Endothelial cell of hepatic sinusoid (primary cell): Measurements from ENCODE around the gene BEAN1.
"Not testable (repeated sequence)": the region's sequence is repeated elsewhere in the genome, so short reads cannot be mapped to it uniquely, and the experiment has no call there.

ENCODE experiments used
- in situ Hi-C: cut with HindIII; loops from 2 replicates; pipeline ENCODE4 v1.10.0; 2017; ENCODE audit warnings: low sequenced_read_pairs

Gene BEAN1

DNA sequence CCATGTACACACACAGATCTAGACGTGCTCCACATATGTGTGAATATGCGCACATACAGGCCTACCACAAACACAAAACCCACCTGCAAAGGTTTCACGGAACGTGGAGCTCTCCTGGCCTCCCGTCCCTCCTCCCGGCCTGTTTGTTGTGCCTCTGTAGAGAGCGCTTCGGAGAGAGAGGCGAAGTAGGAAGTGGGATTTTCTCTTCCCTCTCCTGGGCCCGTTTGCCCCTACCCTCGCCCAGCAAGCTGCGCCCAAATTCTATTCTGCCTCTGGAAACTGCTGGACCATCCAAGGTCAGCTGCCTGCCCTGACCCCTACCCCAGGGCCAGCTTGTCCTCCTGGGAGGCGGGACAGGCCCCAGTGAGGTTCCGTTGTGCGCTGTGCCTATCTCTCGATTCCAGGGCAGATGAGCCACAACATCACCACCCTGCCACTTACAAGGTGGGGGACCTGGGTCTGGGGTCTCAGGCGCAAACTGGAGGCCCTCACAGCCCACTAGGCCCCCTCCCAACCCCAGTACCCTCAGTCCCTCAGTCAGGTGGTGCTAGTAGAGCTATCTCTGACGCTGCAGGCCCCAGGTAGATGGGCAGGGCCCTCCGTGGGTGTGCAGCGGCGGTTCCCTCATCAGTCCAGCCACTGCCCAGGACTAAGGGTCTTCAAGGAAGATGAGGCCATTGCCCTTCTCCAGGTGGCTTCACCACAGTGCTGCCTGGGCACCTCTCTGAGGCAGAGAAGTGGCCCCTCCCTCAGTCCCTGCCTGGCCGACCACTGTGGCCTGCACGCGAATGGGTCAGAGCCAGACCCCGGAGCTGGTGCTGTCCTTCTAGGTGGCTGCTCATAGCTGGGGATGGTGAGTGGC is 54.2 kb downstream of the BEAN1 start:
- in situ Hi-C loops = no loop called here

DNA sequence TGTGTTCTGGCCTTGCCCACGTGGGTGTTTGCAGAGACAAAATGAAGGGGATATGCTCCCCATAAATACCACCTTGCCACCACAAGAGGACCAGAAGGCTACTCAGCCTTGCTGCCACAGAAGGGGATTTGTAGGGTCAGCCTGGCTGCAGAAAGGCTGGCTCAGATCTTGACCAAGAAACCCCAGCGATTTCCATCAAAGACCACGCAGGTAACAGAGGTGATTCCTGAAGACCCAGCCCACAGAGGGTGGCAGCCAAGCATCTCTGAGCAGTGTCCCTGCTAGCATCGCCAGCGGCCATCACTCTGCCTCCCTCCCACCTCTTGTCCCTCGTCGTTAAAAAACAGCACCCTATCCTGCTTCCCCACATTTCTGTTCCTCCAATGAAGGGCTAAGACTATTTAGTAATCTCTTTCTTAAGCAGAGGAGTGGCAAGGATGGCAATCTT is 54.9 kb downstream of the BEAN1 start:
- in situ Hi-C loops = no loop called here

DNA sequence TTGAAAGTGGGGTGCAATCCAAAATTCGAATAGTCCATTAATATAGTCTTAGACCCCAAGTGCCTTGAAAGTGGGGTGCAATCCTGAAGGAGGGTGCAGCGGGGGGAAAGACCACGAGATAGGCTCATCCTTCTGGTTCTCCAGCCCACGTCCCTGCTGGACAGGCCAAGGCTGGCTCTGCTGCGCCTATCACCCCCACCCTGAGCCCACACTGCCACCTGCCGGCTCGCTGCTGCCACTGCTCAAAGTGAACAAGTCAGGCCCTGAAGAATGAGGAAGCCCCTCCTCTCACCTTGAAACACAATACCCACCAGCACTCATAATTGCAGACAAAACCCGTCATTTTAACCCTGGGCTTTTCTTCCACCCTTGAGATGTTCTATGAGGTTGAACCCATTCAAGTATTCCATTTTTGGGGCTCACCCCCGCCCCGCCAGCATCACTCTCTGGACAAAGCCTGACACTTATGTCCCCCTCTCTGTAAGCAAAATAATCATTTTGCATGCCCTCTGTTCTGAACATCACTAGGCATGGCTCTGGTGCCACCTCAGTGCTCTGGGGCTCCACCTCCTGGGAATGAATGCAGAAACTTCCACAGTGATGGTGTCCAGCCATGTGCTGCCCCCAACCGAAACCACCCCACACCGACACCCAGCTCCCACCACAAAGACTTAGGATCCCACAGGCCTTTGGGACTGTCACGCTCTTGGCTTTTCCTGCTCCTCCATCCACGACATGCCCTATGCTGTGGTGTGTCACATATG is 56.8 kb downstream of the BEAN1 start:
- in situ Hi-C loops = no loop called here

DNA sequence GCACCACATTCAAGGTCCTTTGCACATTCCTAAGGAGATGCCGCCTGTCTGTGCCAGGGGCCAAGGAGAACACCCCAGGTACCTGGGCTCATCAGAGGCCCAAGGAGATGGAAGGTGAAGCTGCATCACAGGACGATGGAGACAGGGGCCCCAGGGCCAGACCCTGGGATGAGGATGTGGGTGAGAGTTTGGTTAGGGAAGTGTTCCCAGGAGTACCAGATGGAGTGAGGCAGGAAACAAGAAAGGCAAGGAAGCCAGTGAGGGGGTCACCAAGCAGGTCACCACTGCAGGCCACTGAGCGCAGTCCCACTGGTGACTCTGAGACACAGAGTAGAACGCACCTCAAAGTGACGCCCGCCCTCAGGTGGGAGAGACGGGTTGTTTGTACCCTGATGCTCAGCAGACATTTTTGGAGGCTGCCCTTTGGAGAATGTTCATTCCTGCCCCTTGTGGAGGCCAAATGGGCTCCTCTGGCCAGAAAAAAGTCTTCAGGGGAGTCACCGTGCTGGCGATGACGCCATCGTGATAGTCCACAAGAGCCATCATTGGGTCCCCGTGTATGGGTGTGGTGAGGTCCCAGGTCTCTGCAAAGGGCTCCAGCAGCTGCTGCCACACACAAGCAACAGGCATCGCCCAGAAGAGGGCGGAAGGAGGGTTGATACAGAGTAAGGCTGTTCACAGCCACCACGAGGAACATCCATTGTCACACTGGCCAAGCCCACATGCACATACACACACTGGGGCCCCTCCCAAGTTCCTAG is 57.5 kb downstream of the BEAN1 start:
- in situ Hi-C loops = no loop called here

DNA sequence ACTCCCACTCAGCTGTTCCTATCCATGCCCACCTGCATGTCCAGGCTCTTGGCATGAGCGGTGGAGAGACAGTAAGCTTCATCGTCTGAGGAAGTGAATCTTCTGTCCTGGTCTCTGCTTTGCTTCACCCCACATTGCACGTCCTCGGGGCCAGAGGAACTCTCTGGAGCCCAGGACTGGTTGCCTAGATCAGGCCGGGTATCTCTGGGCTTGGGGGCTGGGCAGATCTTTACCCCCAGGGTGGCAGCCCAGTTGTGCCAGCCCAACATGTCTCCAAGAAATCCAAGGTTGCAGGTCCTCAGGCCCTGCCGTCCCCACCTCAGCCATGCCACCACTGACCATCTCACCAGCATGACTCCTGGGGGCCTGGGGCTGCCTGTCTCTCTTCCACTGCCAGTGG is 58.3 kb downstream of the BEAN1 start:
- in situ Hi-C loops = no loop called here

DNA sequence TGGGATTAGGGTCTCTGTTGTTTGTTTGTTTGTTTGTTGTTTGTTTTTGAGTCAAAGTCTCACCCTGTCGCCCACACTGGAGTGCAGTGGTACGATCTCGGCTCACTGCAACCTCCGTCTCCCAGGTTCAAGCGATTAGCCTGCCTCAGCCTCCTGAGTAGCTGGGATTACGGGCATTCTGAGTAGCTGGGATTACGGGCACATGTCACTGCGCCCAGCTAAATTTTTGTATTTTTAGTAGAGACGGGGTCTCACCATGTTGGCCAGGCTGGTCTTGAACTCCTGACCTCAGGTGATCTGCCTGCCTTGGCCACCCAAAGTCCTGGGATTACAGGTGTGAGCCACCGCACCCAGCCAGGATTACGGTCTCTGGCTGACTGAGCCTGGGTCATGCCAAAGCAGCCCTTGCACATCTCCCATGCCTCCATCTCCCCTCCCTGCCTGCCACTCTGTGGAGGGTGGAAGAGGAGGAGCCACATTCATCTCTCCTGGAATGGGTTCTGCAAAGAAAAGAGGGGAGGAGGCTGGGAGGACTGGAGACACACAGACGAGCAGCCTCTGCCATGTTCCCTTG is 59.2 kb downstream of the BEAN1 start:
- in situ Hi-C loops = no loop called here

DNA sequence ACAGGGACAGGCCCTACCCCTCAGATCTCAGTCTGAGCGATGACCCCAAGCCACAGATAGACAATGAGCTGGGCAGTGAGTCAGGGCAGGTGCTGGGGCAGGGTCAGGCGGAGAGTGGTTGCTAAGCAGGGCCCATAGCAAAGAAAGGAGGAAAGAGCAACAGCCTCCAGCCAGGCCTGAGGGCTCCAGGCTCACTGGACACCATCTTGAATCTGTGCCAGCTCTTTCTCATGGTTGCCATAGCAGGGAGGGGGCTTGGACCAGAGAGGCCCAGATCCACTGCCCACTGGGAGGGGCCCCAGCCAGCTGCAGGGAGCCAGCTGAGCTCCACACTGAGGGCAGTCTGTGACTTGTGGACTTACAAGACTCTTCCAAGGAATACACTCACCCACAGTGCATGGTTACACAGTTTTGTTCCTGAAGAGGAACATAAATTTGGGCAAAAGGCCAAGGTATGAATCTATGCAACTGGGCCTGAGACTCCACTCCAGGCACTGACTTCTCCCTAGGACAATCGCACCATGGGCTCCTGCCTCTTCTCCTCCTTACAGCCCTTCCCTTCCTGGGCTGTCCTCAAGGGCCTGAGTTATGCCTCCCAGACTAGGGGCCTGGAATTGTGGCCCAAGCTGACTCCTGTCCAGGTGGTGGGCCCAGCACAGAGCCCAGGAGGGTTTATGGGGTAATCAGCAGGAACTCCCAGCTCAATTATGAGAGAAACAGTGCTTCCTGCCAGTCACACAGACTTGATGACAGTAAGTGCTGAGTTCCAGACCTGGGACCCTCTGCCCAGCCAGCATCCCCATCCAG is 59.9 kb downstream of the BEAN1 start:
- in situ Hi-C loops = no loop called here

DNA sequence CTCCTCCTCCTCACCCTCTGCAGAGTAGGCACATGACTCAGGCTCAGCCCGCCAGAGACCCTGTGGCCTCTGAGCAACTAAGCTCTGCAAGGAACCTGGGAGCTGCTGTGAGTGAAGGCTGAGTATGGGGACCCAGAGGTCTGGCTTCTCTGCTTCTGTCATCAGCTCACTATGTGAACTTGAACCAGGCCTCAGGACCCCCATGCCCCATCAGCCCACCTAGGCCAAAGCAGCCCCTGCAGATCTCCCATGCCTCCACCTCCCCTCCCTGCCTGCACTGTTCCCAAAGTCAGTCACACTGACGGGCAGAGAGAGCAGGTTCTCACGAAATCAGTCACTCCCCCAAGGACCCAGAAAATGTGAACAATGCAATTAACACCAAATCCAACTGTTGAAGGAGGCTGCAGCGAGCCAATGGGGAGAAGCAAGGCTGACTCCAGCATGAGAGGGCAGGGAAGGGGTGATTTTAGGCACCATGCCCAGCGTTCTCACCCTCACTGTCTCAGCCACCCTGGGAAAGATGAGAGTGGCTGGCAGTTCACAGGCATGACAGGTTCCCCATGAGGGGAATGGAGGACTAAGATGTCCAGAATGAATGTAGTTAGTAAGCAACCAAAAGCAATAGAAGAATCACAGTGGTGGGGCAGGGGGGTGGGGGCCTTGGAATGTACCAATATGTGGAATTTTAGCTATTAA is 60.6 kb downstream of the BEAN1 start:
- in situ Hi-C loops = no loop called here

DNA sequence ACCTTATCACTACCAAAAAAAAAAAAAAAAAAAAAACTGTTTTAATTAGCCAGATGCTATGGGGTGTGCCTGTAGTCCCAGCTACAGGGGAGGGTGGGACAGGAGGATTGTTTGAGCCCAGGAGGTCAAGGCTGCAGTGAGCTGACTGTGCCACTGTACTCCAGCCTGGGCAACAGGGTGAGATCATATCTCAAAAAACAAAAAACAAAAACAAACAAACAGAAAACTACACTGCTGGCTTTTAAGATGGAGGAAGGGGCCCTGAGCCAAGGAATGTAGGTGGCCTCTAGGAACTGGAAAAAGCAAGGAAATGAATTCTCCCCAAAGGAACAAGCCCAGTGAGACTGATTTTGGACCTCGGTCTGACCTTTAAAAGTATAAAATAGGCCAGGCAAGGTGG is 61.4 kb downstream of the BEAN1 start:
- in situ Hi-C loops = no loop called here

DNA sequence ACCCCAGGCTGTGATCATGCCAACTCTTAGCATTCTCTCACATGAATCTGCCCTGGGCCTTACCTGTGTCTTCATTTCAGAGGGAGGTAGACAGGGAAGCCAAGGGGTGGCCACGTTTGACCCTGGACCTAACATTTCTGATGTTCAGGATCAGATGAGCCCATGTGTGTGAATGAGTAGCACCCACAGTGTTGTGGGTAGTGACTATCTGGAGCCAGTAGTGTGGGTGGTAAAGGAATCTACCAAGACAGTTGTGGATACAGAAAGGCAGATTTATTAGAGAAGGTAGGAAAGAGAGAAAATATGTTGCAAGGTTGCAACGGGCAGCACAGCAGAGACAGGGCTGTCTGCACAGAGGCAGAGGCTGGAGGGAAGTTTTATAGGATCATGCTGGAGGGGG is 62.3 kb downstream of the BEAN1 start:
- in situ Hi-C loops = no loop called here

DNA sequence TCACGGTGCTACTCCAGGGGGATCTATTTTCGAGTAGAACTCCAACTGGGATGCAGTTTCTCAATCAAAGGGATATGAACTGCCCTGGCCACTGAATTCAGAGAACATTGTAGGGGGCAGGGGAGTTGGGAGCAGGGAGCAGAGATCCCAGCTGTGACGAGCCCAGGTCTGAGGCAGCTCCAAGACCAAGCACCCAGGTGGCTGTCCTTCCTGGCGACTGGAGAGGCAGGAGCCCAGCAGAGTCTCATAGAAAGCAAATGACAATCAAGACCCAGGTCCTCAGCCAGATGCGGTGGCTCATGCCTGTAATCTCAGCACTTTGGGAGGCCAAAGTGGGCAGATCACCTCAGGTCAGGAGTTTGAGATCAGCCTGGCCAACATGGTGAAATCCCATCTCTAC is 62.7 kb downstream of the BEAN1 start:
- in situ Hi-C loops = no loop called here

DNA sequence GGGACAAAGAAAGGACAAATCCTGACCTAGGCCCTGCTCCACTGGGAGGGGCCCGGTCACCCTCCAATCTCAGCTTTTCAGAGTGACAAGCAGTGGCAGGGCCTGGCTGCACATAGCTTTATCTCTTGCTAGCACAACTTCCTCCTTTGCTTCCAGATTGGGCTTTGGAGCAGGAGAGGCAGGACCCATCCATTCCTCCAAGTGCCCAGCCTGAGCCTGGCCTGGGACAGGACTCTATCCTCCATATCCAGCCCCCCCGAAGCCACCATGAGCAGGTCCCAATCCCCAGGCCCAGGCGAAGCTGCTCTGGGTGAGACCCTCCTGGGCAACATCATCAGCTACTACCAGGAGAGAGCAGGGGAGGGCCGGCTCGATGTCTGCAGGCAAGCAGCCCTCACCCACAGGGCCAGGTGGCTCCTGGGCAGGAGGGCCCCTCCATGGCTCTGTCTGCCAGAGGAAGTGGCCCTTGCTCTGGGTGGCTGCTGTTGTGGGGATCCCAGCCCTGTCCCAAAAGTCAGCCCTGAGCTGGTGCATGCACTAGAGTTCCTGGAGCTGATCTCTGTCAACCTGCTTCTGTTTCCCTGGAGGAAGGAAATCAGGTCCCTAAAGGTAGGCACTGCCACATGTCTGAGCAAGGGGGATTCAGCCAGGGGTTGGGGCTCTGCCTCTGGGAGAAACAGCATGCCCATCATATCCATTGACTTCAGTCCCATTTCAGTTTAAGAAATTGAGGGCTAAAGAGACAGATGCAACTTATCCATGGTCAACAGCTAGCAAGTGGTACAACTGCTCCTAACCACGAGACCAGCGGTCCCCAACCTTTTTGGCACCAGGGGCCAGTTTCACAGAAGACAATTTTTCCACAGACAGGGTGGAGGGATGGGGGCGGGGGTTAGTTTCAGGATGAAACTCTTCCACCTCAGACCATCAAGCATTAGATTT is 64.0 kb downstream of the BEAN1 start:
- in situ Hi-C loops = no loop called here

DNA sequence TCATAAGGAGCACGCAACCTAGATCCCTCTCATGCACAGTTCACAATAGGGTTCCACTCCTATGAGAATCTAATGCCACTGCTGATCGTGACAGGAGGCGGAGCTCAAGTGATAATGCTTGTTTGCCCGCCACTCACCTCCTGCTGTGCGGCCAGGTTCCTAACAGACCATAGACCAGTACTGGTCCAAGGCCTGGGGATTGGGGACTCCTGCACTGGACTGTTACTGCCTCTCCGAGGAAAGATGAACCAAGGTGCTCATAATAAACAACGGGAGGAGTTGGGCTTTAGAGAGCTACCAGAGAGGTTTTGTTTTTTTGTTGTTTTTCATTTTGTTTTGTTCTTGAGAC is 64.6 kb downstream of the BEAN1 start:
- in situ Hi-C loops = no loop called here

DNA sequence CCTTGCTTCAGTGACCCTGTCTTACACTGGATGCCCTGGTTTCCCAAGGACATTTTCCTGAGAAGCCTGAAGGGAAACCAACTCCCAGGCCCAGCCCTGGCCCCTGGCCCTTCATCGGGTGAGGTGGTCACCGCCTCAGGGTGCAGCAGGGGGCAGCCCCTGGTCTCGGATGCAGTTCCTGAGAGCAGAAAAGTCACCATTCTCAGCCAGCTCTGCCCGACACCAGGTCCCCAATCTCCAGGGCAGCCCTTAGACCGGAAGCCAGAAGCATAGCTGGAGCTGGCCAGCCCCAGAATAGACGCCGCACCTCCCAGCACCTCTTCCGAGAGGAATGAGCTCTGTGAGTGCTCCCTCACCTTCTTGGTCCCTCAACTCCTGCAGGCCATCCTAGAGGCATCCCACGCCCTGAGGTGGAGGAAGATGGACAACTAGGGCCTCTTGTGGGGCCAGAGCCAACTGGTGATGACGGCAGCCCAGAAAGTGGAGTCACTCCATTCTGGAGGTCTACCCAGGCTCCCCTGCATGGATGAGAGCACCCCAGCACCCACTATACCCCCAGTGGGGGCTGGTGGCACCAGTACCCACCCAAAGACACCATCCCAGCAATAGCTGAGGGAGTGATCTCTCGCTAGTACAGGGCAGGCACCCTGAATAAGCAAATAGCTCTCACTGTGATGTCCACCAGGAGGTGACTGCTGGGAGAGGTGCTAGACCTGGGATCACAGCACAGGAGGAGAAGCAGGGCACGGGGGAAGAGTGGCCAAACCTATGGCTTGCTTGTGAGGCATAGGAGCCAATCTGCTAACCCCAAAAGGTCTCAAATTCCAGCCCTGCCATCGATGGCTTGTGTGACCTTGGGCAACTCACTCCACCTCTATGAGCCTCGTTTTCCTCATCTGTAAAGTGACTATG is 66.7 kb downstream of the BEAN1 start:
- in situ Hi-C loops = no loop called here

DNA sequence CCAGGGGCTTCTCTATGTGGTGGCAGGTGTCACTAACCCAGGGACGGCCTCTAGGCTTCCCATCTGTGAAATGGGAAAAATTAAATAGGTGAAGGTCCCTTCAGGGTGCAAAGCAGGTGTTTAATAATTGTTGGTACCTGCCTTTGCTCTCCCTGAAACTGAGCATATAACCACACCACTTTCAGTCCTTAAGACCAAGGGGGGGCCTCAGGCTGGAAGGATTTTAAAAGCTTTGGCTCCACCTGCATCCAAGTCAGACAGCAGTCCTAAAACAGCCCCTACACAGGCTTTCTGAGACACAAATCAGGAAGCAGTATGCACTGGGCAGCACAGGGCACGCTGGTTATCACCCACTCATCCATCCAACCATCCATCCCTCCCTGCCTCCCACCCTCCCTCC is 67.8 kb downstream of the BEAN1 start:
- in situ Hi-C loops = no loop called here

DNA sequence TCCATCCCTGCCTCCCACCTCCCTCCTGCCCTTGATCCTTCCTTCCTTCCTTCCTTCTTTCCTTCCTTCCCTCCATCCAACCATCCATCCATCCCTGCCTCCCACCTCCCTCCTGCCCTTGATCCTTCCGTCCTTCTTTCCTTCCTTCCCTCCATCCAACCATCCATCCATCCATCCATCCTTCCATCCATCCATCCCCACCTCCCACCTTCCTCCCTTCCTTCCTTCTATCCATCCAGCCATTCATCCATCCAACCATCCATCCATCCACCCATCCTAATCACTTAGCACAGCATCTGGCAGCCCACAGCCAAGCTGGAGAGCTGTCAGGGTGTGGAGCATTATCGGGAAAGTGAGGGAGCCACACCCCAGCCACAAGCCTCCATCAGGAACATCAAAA is 68.3 kb downstream of the BEAN1 start:
- in situ Hi-C loops = no loop called here

DNA sequence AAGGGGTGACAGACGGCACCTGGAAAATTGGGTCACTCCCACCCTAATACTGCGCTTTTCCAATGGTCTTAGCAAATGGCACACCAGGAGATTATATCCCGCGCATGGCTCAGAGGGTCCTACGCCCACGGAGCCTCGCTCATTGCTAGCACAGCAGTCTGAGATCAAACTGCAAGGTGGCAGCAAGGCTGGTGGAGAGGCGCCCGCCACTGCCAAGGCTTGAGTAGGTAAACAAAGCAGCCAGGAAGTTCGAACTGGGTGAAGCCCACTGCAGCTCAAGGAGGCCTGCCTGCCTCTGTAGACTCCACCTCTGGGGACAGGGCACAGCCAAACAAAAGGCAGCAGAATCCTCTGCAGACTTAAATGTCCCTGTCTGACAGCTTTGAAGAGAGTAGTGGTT is 69.1 kb downstream of the BEAN1 start:
- in situ Hi-C loops = not testable (repeated sequence)

DNA sequence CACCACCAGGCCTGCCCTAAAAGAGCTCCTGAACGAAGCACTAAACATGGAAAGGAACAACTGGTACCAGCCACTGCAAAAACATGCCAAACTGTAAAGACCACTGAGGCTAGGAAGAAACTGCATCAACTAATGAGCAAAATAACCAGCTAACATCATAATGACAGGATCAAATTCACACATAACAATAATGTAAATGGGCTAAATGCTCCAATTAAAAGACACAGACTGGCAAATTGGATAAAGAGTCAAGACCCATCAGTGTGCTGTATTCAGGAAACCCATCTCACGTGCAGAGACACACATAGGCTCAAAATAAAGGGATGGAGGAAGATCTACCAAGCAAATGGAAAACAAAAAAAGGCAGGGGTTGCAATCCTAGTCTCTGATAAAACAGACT is 70.8 kb downstream of the BEAN1 start:
- in situ Hi-C loops = not testable (repeated sequence)
